ENCODE measurements around the gene TP53INP2. TPM values are rescaled to one million over a fixed set of nuclear protein-coding genes. Genes with fewer than 3 reads are reported as not detected.

Gene TP53INP2
- total RNA-seq, 1 experiment from 2014 or later: 0.20 TPM

GRCh38 chr20:34746674-34747073 lies 42.5 kb downstream of the TP53INP2 start:
- peaks cover 60% of the 10 kb centered on the region for H3K36me3 ChIP-seq
- H3K4me3 ChIP-seq: no peak overlapping the region
- H3K9me3 ChIP-seq: no peaks in the 10 kb centered on the region
- no peaks in the 10 kb centered on the region for H3K27me3 ChIP-seq
- DNase-seq: no peak

GRCh38 chr20:34747479-34747878 lies 43.3 kb downstream of the TP53INP2 start:
- peaks cover 58% of the 10 kb centered on the region for H3K36me3 ChIP-seq
- DNase-seq: no peak
- H3K4me3 ChIP-seq: no peak overlapping the region
- no peaks in the 10 kb centered on the region for H3K27me3 ChIP-seq
- H3K9me3 ChIP-seq: no peaks in the 10 kb centered on the region

- H3K4me3 ChIP-seq: no peak overlapping the region
- H3K27me3 ChIP-seq: no peaks in the 10 kb centered on the region
- H3K9me3 ChIP-seq: no peaks in the 10 kb centered on the region
- no peak for DNase-seq
- peaks cover 49% of the 10 kb centered on the region for H3K36me3 ChIP-seq
These were observed 44.6 kb downstream of the TP53INP2 start for GRCh38 chr20:34748709-34749108.

GRCh38 chr20:34750484-34750883 lies 46.3 kb downstream of the TP53INP2 start:
- Histone ChIP-seq H3K36me3 (peaks cover 51% of the 10 kb centered on the region), H3K9me3 (no peaks in the 10 kb centered on the region), H3K27me3 (no peaks in the 10 kb centered on the region), H3K4me3 (no peak overlapping the region)
- no peak for DNase-seq

GRCh38 chr20:34751453-34751852 lies 47.3 kb downstream of the TP53INP2 start:
- DNase-seq: no peak
- no peaks in the 10 kb centered on the region for H3K27me3 ChIP-seq
- H3K4me3 ChIP-seq: no peak overlapping the region
- H3K9me3 ChIP-seq: no peaks in the 10 kb centered on the region
- peaks cover 55% of the 10 kb centered on the region for H3K36me3 ChIP-seq

- no peak for DNase-seq
- no peak overlapping the region for H3K4me3 ChIP-seq
- peaks cover 68% of the 10 kb centered on the region for H3K36me3 ChIP-seq
These were observed 49.7 kb downstream of the TP53INP2 start for GRCh38 chr20:34753706-34754461.

GRCh38 chr20:34754611-34755010 lies 50.5 kb downstream of the TP53INP2 start:
- Histone ChIP-seq H3K9me3 (no peaks in the 10 kb centered on the region), H3K4me3 (no peak overlapping the region), H3K27me3 (no peaks in the 10 kb centered on the region), H3K36me3 (peaks cover 67% of the 10 kb centered on the region)
- DNase-seq: no peak

More at GRCh38 chr20:34753706-34754461, 49.7 kb downstream of the TP53INP2 start:
- Histone ChIP-seq H3K9me3 (no peaks in the 10 kb centered on the region), H3K27me3 (no peaks in the 10 kb centered on the region)

- peaks cover 63% of the 10 kb centered on the region for H3K36me3 ChIP-seq
- H3K9me3 ChIP-seq: no peaks in the 10 kb centered on the region
- H3K4me3 ChIP-seq: no peak overlapping the region
- DNase-seq: no peak
- H3K27me3 ChIP-seq: no peaks in the 10 kb centered on the region
These were observed 51.2 kb downstream of the TP53INP2 start for GRCh38 chr20:34755367-34755766.

GRCh38 chr20:34762031-34762555 lies 57.9 kb downstream of the TP53INP2 start:
- Histone ChIP-seq H3K27me3 (no peaks in the 10 kb centered on the region), H3K4me3 (no peak overlapping the region), H3K9me3 (no peaks in the 10 kb centered on the region), H3K36me3 (peaks cover 68% of the 10 kb centered on the region)
- DNase-seq: no peak

Other genes with a start within 250 kb of the TP53INP2 start
- gene DYNLRB1, start 187.9 kb upstream of the TP53INP2 start, total RNA-seq (2014; rRNA removed; shearing (Covaris generic); ENCODE audit: low replicate concordance): 96.3 and 137 TPM in 2 replicates
- gene MAP1LC3A, start 145.6 kb upstream of the TP53INP2 start, total RNA-seq (2014; rRNA removed; shearing (Covaris generic); ENCODE audit: low replicate concordance): 0.13 TPM in 1 of 2 replicates, not detected in the other
- gene PIGU, start 27.3 kb upstream of the TP53INP2 start, total RNA-seq (2014; rRNA removed; shearing (Covaris generic); ENCODE audit: low replicate concordance): 19.4 and 28.2 TPM in 2 replicates
- gene NCOA6, start 121.3 kb downstream of the TP53INP2 start, total RNA-seq (2014; rRNA removed; shearing (Covaris generic); ENCODE audit: low replicate concordance): 2.1 and 2.4 TPM in 2 replicates
- gene GGT7, start 168.5 kb downstream of the TP53INP2 start, total RNA-seq (2014; rRNA removed; shearing (Covaris generic); ENCODE audit: low replicate concordance): 0.12 and 3.4 TPM in 2 replicates
- gene ACSS2, start 172.3 kb downstream of the TP53INP2 start, total RNA-seq (2014; rRNA removed; shearing (Covaris generic); ENCODE audit: low replicate concordance): 24.8 and 31.8 TPM in 2 replicates